NCI-H146 treated with DMSO at 0.1 percent for 48 hours (cell line): ENCODE results near the gene SPATS1.

Experiments used
- DNase-seq: peaks from one replicate; lab custom pipeline; 2025; ENCODE audit not compliant: unreplicated experiment; lab: John Stamatoyannopoulos, UW

The SPATS1 gene, protein sequence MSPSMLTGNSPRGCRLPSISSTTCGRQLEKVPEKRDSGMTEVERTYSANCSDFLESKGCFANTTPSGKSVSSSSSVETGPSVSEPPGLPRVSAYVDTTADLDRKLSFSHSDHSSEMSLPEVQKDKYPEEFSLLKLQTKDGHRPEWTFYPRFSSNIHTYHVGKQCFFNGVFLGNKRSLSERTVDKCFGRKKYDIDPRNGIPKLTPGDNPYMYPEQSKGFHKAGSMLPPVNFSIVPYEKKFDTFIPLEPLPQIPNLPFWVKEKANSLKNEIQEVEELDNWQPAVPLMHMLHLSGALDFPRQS

DNA sequence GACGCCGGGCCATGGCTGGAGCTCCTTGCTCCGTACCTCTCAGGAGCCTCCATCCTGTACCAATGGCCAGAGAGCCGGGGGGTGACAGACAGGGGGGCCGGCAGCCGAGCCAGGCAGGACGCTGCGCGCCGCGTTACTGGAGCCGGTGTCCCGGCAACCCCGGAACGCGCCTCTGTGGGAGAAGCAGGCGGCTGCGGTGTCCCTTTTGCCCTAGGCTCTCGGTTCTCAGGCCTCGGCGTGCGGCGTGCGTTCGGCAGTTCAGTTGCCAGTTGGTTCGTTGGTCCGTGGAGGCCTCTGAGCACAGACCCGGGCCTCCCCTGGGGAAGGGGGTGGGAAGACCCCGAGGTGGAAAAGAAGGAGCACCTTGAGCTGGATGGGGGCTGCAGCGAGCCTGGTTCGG lies at the start of gene SPATS1:
TSS of gene SPATS1 (plus strand) at position 162 of the 400 bp plus-strand sequence. CDS start 446 bp downstream, outside the sequence.
- DNase-seq = peak; percentile 68

DNA sequence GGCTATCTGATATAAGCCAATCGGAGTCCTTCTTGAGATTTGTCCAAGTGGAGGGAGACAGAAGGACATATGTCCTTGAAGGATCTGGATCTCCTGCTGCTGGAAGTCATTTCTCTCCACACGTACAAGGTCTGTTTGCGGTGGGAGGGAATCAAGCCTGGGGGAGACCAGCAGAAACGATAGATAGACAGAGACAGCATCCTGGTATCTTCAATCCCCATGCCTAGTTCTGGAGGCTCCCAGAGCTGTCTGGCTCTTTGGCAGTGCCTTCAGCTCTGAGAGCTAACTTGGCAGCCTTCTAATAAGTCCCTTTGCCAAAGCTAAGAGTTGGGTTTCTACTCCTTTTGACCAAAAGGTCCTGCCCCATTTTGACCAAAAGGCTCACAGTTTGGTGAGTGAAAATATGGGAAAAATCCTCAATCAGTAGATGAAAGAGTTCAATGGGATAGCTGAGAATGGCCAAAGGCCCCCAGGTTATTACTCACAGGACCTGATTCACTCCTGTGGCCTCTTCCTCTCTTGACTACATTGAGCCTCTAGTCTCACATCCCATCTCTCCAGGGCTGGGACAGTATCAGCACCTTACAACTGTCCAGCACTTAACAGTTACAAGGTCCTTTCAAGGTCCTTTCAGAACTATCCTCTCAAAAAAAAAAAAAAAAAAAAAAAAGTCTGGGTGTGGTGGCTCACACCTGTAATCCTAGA lies 49.6 kb upstream of the SPATS1 start:
- DNase-seq = no peak

DNA sequence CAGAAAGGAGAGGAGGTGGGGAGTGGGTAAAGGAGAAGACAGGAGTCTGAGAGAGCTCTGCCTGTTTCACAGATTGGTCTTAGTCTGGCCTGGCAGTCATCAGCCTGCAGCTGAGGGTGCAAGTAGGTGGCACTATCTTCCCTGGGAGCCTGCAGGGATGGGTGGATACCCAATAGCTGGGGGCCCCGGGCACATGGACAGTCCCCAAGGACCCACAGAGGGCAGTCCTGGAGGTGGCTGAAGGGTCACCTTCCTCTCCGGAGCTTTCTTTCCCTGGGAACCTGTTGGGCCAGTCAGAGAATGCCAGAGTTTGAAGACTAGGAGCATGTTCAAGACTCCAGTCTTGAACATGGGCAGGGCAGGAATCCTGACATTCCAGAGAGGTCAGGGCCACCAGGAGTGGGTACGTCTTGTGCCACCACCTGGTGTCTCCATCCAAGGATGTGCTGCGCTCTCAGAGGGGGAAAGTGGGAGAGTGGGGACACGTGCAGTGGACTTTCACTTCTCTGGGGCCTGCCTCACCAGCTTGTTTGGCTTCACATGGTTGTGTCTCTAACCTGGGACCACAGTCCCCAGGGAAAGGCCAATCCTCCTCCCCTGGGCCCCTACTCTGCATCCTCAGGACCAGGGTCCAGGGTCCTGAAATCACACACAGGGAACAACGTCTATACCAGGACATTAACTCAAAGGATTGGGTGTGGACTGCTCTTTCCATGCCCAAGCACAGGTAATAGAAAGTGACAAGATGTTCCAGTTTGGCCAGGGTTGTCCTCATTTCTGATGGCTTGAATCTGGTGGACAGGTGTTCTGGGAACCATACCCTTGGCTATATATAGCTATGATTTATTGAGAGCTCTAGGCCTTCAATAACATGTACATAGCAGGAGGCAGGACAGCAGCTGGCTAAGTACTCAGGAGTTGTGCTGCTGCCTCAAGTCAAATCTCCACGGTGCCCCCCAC lies 47.3 kb upstream of the SPATS1 start:
- no peak for DNase-seq

DNA sequence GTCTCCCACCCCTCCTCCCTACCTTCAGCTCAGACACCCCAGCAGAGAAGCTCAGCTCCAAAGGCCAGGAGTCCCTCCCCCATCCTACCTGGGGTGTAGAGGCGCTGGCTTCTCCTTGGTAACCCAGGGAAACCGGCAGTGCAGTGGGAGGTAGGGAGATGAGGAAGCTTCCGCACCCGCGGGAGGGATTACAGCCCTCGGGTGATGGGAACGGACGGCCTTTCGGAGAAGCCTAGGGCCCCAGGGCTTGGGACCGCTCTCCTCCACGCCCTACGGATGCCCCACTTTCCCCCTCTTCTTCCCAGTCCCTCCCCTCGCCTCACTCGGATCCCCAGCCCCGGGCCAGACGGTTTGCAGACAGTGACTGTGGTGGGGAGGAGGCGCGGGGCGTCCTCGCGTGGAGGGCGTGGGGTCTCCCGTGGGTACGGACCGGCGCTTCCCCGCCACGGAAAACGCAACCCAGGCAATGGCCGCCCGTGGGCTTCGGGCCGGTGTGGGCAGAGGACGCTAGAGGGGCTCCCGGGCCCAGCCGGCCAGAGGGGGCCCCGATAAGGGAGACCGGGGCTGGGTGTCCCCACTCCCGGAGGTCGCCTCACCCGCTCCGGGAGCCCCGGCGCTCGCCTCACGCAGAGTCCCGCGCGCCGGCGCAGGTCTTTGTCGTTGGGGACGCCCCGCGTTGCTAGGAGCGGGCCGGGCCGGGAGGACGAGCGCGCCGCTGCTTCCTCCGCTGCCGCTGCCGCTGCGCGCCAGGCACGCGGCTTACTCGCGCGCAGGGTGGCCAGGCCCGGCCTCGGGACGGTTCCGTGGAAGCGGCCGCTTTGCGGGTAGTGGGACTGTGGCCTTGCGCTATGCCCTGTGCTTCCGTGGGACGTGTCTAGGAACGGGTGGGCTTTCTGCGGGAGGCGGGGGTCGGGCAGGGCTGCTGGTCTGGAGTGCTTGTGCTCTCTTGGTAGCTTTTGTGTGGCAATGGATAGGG lies 45.1 kb upstream of the SPATS1 start:
- DNase-seq = peak; percentile 54

DNA sequence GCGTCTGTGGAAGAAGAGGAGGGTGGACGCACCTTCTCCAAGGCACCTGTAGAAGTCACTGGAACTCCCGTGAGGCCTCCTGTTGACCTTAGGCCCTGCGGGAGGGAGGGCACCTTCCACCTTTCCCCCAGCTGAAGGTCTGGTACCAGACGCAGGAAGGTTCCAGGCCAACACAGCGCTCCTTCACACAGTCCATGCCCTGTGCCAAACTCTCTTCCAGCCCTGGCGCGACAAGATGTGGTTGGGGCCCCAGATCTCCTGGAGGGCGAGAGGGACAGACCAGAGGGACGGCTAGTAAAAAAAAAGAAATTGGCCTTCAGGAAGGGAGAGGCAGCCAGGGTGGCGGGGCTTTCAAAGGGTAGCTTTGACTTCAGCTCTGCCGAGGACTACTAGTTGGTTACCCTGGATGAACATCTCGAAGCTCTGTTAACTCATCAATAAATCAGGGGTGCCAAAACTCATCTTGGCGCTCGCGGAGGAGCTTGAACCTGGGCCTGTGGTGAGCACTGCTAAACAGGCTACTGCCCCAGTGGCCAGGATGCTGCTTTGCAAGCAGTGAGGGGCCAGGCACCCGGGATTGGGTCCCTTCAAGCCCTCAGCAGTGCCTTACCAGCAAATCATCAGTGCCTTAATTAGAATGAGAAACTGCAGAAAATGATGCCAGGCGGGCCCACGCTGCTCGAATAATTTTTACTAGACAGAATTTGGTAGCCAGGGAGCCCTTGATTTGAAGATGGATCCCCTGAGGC lies 44.2 kb upstream of the SPATS1 start:
- no peak for DNase-seq

DNA sequence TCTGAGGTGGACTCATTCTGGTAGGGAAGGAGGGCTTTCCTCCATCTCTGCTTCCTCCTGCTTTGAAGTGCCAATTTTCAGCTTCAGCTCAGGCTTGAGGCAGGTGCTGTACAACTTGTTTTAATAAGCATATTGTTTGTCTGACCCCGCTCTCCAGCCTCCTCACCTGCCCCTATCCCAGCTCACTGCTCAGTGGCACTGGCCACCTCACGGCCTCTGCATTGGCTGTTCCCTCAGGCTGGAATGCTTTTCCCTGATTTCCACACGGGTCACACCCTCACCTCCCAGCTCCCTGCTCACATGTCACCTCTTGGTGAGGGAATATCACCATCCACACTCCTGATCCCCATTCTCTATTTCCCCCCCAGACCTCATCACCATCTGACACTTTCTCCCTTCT lies 43.6 kb upstream of the SPATS1 start:
- DNase-seq = no peak

DNA sequence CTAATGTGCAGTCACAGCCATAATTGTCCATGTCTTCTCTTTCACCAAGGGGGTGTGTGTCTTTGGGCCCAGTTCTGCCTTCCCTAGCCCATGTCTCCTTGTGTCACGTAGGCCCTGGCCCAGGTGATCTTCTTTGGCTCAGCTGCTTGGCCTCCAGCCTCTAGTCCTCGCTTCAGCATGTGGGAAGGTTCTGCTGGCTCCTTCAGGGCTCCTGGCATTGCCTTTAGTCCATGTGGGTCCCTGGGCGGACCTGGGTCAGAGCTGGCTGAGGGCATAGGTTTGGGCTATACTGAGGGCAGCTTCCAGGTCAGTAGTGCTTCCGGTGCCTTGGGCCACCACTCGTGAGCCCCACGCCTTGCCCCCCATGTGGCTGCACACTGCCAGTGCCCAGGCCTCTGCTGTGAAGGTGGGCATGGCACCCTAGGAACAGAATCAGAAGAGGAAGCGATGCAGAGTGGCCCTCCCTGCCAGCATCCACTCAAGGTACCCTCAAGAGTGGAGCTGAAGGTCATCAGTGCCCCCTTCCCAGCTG lies 42.1 kb upstream of the SPATS1 start:
- DNase-seq = no peak

DNA sequence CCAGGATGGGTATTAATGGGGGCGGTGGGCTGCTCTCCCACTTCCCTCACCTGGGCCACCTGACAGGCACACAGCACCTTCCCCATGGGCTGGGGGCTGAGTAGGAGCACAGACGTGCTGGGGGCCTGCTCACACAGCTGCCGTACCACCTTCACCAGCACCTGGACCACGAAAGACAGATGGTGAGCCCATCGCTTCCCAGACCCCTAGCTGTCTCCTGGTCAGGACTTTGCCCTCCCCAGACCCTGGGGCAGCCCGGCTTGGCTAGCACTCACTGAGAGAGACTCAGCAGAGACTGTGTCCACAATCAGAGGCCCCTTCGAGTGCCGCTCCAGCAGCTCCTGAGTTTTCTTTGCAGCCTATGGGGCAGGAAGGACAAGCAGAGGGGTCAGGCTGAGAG lies 41.3 kb upstream of the SPATS1 start:
- DNase-seq = no peak

DNA sequence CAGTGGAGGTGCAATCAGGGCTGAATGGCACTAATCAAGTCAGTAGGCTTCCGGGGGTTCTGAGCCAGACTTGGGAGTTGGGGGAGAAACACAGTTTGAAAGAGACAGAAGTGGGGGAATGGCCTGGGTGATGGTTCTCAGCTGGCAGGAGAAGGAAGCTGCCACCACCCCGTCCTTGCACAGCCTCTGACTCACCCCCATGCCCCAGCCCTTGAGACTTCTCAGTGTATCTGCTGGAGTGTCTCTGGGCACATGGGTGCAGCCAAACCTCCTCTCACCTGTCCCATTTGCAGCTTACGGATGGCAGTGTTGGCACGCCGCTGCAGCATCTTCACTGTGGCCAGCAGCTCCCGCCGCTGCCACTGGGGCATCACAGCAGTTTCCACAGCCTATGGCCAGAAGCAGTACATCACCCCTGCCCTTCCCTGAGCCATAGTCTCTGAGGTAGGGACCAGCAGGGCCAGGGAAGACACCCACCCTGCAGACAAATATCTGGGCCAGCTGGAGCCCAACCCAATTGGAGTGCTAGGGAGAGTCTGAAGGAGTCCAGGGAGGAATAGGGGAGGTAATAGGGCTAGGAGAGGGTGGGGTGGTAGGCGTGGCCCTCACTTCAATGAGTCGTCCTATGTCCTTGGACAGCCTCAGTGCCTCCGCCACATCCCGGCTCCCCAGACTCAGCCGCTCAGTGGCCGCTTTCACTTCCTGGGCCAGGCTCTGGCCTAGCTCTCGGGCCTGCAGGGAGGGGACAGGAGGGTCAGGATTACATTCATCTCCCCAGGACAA lies 40.5 kb upstream of the SPATS1 start:
- DNase-seq = no peak

DNA sequence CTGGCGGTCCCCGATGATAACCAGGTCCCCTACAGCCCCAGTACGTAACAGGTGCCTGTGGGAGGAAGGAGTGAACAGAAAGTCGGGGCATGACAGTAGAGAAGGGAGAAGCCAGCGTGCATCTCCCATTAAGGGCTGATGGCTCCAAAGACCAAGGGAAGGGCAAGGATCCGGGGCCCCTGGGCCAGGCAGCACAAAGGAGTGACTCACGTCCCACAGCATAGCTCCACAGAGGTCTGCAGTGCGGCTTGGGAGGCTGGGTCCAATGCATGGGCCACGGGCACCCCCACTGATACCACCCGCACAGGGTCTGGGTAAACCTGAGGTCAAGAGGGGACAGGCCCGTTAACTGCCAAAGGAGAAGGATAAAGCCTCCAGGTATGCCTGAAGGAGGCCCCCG lies 39.6 kb upstream of the SPATS1 start:
- no peak for DNase-seq

DNA sequence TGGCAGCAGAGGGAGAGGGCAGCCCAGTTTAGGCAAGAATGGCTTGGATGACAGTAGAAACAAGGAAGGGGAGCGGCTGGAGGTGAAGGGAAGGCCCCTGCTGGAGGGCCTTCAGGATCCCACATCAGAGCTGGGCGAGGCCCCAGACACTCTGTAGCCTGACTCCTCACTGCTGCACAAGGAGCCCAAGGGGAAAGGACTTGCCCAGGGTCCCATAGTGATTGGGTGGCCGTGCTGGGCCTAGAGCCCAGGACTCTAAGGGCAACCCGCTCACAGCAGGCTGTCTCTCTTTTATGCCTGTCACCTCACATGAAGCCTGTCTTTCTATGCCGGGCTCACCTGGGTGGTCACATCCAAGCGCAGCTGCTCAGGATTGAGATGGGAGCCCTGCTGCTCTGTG lies 38.6 kb upstream of the SPATS1 start:
- DNase-seq = no peak

DNA sequence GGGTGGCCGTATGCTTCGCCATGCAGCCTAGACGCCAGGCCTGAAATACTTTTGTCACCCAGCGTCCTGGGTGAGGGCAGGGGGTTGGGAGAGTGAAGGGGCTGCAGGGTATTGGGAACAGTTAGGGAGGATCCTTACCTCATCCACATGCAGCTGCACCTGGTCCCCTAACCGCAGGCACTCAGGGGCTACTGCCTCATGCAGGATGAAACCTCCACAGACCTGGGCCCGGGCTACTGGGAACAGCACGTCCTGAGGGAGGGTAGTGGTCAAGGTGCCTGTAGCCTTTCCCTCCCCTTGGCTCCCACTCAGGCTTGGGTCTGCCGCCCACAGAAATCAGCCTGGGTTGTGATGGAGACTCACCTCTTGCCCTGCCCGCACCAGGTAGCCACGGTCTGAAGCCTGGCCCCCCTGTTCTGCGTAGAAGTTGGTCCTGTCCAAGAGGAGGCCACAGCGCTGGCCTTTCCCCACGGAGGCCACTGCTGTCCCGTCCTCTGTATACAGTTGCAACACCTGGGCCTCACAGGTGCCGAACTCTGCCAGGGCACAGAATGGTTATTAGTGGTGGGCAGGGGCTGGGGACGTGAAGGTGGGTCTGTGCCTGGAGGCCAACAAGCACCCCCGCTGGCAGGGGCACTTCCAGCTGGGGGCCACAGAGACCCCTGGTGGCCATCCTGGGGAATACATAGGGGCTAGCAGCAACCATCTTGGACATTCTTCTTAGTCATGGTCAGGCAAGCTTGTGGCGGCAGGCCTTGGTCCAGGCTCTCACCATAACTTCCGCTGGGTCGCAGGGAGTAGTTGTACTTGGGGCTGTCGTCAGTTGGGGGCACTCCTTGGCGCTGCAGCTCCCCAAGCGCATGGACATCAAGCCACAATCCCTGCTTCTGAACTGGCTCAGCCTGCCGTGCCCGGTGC lies 37.9 kb upstream of the SPATS1 start:
- DNase-seq = no peak

DNA sequence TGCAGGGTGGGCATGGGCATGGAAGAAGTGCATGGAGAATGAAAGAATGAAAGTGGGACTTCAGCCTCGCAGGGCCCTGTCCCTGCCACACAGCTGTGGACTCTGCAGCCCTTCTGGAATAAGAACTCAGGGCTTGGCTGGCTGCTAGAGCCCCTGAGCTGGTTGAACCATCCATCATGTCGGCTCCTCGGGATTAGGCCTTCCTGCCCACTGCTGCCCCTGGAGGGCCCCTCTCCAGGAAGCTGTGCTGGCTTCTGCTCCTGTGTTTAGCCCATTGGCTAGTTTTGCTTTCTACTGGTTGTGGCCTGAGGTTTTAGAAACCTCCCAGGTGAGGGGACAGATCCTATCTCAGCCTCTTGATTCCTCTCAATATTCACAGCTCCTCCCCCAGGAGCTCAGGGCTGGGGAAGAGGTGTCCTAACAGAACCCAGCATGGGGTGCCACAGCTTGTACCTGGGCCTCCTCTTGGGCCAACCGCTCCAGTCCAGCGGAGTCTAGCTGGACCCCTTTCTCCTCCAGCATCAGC lies 37.2 kb upstream of the SPATS1 start:
- no peak for DNase-seq

DNA sequence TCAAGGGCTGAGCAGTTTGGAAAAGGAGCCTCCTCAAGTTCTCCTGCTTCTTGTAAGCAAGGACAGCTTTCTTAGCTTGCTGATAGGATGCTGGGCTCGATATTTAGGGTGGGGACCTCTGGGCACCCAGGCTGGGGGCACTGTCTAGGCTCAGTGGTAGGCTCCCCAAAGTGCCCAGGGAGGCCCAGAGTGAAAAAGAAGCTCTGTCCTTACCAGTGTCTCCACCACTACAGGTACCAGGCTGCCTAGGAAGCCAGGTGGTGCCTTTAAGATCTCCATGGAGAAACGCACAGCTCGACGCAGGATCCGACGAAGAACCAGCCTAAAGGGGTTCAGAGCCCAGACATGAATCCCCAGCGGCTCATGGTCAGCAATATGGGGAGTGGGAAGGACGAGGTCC lies 35.7 kb upstream of the SPATS1 start:
- DNase-seq = no peak

DNA sequence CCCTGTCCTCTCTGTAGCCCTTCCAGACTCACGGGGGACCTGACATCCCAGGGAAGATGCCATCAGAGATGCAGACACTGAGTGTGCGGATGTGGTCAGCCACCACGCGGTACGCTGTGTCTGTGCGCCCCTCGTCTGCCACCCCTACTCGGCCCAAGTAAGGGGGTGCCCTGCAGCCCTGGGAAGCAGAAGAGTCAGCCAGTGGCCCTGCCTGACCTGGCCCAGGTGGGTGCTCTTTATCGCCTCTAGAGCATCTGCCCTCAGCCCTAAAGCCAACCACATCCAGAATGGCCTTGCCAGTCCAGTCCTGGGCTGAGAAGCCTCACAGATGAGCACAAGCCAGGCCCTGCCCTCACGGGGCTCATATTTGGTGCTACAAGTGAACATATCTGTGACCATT lies 35.2 kb upstream of the SPATS1 start:
- DNase-seq = no peak

DNA sequence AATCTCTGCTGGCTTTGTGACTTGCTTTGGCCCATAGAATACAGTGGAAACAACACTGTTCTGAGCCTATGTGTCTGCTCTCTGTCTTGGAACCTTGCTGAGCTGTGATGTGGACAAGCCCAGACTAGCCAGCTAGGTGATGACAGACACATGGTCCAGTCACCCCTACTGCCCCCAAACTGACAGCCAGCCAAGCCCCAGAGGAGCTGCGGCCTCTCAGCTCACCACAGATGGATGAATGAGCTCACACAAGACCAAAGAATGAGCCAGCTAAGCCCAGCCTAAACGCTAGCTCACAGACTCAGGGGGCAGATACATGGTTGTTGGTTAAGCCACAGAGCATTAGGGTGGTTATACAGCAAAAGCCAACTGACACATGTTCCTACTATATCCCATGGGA lies 33.4 kb upstream of the SPATS1 start:
- DNase-seq = no peak

DNA sequence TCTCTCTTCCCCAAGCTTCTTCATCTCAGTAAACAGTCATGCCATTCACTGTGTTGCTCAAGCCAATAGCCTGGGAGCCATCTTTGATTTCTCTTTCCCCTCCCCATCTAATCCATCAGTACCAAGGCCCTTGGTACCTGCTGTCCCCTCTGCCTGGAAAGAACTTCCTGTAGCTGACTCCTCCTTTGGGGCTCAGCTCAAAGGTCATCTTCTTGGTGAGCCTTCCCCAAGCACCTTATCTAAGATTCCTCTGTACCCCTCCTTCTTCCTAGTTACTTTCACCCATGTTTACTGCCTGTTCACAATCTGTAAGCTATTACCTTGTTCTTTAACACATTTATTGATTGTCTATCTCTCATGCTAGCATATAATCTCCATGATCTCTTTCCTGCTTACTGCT lies 32.8 kb upstream of the SPATS1 start:
- no peak for DNase-seq
